Measurements from ENCODE around the gene CIPC.
A peak's percentile ranks its signal among the peaks of the same experiment; 100 is the strongest.

The CIPC gene

DNA sequence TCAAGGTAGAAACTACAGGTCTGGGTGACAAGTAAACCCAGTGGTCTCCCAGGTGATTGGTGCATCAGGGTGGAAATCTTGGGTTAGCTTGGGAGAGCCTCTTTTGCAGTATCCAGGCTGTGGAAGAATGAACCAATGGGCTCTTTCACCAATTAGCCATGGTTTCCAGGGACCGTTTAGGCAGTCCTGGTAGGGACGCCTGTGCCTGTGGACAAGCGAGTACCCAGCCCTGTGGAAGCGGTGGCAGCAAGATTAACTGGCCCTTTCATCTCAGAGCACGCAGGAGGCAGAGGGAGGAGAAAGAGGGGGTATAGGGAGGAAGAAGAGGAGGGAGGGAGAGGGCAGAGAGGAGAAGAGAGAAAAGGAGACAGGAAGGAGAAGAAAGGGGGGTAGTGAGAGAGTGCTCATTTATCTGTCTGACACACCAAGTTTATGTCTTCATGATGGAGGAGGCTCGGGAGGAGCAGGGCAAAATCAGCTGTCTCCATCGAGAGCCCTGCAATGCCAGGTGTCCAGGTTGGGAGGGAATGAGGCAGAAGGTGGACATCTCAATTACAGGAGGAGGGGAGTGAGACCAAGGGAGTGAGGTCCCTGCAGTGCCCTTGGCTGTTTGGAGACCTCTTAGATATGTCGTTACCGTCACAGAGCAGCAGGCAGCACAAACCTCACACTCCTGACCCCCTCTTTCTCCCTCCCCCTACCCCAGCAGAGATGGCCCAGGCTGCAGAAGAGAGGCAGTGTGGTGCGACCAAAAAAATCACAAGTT is 48.1 kb downstream of the CIPC start:
- TF ChIP-seq ZFX (IDR thresholded peaks at IDR 0.05): no peak
- TF ChIP-seq, protein P1, sequence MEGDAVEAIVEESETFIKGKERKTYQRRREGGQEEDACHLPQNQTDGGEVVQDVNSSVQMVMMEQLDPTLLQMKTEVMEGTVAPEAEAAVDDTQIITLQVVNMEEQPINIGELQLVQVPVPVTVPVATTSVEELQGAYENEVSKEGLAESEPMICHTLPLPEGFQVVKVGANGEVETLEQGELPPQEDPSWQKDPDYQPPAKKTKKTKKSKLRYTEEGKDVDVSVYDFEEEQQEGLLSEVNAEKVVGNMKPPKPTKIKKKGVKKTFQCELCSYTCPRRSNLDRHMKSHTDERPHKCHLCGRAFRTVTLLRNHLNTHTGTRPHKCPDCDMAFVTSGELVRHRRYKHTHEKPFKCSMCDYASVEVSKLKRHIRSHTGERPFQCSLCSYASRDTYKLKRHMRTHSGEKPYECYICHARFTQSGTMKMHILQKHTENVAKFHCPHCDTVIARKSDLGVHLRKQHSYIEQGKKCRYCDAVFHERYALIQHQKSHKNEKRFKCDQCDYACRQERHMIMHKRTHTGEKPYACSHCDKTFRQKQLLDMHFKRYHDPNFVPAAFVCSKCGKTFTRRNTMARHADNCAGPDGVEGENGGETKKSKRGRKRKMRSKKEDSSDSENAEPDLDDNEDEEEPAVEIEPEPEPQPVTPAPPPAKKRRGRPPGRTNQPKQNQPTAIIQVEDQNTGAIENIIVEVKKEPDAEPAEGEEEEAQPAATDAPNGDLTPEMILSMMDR (conservative IDR thresholded peaks at IDR 0.05): no peak
- H3K27ac ChIP-seq: no peak overlapping the region

DNA sequence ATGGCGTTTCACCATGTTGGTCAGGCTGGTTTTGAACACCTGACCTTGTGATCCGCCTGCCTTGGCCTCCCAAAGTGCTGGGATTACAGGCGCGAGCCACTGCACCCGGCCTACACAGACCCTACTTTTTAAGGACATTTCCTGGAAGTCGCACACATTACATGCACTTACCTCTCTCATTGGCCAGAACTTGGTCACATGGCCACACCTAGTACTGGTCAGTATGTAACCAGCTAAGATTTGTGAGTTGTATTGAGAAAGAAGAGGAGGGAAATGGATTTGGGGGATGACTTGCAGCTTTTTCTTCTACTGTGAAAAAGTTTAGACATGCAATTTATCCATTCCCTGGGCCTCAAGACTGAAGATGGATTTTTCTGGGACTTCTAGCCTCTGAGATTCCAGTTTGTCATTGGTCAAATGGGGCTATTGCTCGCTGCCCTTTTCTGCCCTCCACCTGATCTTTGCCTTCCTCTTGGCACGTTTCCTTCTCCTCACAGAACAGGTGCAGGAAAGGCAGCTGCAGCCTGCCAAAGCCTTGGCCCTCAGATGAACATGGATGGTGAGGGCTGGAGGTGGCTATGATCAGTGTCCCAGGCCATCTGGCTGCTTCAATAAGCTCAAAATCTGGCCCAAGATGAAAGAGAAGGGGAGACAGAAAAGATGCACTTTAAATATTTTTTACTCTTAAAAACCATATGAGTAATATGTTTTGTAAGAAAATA is 50.6 kb downstream of the CIPC start:
- TF ChIP-seq, protein P1 (conservative IDR thresholded peaks at IDR 0.05): no peak
- TF ChIP-seq ZFX (IDR thresholded peaks at IDR 0.05): no peak
- H3K27ac ChIP-seq: no peak overlapping the region

DNA sequence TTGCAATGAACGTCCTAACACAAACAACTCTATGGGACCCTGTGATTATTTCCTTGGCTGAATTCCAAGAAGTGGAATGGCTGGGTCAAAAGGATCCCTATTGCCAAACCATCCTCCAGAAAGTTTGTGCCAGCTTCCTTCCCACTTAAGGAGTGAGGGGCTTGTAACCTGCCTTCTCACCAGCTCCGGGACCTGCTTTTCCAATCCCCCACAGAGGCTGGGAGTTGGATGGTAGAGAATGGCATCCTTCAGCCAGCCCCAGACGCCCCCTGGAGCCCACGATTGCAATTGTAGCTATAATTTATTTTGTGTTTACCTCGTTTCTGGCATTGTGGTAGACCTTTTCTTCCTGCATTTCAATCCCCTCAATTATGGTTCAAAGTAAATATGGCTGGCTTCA is 53.2 kb downstream of the CIPC start:
- H3K27ac ChIP-seq: no peak overlapping the region
- no peak for TF ChIP-seq ZFX (IDR thresholded peaks at IDR 0.05)
- TF ChIP-seq, protein P1 (conservative IDR thresholded peaks at IDR 0.05): peak; percentile 56

DNA sequence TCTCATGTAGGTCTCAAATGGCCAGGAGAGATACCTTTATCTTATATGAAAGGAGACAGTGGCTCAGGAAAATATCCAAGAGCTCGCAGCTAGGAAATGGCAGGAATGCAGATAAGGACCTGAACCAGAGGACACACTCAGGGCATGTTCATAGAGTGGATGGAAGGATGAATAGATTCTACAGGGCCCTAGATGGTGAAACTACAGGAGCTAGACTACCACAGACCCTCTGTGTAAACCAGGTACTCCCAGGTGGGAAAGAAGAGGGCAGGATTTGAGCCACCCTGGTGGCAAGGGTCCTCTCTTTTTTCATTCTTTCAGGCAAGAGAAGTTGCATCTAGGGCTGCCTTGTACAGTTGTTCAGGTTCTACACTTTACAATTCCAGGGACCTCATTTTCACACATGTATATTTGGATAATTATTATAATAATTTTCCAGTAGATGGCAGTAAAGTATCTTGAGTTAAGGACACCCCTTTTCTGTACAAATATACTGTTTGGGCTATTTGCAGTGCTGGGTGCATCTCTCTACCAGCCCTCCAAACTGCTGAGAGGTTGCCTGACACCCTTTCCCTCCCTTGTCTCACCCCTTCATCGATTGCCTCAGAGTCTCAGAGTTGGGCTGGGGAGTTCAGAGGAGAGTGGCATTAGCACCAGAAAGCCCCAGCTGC is 54.0 kb downstream of the CIPC start:
- no peak overlapping the region for H3K27ac ChIP-seq
- TF ChIP-seq ZFX (IDR thresholded peaks at IDR 0.05): no peak
- TF ChIP-seq, protein P1 (conservative IDR thresholded peaks at IDR 0.05): peak; percentile 19; the same call in 1 of the 2 replicates

DNA sequence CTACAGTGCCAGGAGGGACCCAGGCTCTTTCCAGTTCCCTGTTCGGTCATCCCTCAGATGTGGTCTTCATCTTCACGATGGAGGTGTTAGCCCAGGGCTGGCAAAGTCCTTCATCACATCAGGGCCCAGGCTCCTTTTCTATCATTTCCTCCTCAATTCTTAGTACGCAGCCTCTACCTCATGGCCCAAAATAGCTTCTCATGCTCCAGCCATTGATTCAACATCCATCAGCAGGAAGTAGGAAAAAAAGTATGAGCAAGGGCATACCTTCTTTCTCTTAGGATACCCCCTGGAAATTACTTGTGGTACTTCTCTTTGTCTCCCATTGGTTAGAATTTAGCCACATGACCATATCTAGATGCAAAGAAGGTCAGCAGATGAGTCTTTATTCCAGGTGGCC is 55.7 kb downstream of the CIPC start:
- H3K27ac ChIP-seq: no peak overlapping the region
- no peak for TF ChIP-seq ZFX (IDR thresholded peaks at IDR 0.05)
- TF ChIP-seq, protein P1 (conservative IDR thresholded peaks at IDR 0.05): no peak

DNA sequence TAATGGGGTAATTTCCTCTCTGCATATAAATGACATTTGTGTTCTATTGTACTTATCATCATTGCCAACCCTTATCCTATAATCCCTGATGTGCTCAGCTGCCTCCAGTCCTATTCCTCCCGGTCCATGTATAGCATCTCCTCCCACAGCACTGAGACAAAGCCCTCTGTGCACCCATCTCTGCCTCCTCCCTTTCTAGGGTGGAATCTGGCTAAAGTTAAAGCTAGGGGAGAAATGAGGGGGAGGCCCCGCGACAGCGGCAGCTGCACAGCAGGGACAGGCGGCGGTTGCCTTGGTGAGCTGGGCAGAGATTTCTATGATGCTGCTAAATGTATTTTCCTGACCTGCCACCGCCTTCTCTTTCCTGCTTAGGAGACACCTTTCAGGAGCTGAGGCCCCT is 56.4 kb downstream of the CIPC start:
- TF ChIP-seq, protein P1 (conservative IDR thresholded peaks at IDR 0.05): no peak
- TF ChIP-seq ZFX (IDR thresholded peaks at IDR 0.05): no peak
- H3K27ac ChIP-seq: no peak overlapping the region

DNA sequence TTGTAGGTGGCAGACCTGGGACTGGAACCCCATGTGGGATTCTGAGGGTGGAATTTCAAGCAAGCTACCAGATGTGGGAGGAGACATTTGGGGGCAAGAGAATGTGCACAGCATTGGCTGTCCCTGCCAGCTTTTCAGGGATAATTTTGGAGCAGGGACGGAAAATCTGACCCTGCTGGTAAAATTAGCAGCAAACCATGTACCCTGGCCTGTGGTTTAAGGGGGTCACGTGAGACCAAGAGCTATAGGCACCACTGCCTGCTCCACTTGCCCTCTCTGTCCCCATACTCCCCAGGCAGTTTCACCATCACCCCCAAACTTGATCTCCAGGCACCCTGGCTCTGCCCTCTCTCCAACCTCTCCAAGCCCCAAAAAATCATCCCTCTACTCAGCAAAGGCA is 57.0 kb downstream of the CIPC start:
- H3K27ac ChIP-seq: no peak overlapping the region
- no peak for TF ChIP-seq ZFX (IDR thresholded peaks at IDR 0.05)
- TF ChIP-seq, protein P1 (conservative IDR thresholded peaks at IDR 0.05): no peak

All from C4-2B (cell line).